GM12873 (cell line): Measurements from ENCODE around the gene LYSMD4.

Experiments used
- TF ChIP-seq, protein P1 (sequence below): IDR thresholded peaks from 2 replicates; pipeline ENCODE4 v1.5.1; 2012; ENCODE audit warnings: low read depth, mild to moderate bottlenecking, moderate library complexity, low read length, control low read depth; ENCODE audit not compliant: insufficient read depth; ENCODE audit errors: missing control alignments

Gene LYSMD4

DNA sequence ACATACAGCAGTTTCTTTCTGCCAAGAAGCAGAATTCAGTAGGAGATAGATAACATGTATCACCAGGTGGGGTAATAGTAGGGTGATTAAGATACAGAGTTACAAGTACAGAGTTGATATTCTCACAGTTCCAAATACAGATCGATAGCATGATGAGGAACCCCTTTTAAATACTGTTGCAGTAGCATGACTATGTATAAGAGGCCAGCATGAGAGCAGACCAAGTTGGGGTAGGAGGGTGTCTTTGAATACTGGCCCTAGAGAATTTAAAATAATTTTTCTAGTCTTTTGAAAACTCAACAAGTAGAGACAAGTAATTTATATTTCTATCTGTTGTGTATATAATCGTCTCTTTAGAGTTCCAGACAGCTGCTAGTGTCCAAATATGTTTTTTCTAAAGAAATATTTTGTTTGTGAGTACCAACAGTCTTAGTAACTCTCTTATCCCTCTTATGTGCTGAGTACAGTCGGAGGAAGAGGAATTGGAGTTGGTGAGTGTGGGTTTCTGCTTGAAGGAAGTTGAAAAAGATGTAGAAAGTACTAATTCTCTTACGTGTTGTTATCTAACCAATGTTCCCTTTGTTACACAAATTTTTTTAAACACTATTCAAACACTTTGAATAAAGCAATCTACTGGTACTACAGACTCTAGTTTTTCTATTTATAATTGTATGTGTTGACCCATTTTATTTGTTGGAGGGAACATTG is 30.2 kb downstream of the LYSMD4 start:
- TF ChIP-seq, protein P1, sequence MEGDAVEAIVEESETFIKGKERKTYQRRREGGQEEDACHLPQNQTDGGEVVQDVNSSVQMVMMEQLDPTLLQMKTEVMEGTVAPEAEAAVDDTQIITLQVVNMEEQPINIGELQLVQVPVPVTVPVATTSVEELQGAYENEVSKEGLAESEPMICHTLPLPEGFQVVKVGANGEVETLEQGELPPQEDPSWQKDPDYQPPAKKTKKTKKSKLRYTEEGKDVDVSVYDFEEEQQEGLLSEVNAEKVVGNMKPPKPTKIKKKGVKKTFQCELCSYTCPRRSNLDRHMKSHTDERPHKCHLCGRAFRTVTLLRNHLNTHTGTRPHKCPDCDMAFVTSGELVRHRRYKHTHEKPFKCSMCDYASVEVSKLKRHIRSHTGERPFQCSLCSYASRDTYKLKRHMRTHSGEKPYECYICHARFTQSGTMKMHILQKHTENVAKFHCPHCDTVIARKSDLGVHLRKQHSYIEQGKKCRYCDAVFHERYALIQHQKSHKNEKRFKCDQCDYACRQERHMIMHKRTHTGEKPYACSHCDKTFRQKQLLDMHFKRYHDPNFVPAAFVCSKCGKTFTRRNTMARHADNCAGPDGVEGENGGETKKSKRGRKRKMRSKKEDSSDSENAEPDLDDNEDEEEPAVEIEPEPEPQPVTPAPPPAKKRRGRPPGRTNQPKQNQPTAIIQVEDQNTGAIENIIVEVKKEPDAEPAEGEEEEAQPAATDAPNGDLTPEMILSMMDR: no peak

- TF ChIP-seq, protein P1: no peak
These were observed 37.1 kb downstream of the LYSMD4 start for GRCh38 chr15:99696096-99696495.

- TF ChIP-seq, protein P1: no peak
These were observed 40.4 kb downstream of the LYSMD4 start for GRCh38 chr15:99692825-99693224.

- TF ChIP-seq, protein P1: no peak
These were observed 46.9 kb downstream of the LYSMD4 start for GRCh38 chr15:99686290-99686689.

DNA sequence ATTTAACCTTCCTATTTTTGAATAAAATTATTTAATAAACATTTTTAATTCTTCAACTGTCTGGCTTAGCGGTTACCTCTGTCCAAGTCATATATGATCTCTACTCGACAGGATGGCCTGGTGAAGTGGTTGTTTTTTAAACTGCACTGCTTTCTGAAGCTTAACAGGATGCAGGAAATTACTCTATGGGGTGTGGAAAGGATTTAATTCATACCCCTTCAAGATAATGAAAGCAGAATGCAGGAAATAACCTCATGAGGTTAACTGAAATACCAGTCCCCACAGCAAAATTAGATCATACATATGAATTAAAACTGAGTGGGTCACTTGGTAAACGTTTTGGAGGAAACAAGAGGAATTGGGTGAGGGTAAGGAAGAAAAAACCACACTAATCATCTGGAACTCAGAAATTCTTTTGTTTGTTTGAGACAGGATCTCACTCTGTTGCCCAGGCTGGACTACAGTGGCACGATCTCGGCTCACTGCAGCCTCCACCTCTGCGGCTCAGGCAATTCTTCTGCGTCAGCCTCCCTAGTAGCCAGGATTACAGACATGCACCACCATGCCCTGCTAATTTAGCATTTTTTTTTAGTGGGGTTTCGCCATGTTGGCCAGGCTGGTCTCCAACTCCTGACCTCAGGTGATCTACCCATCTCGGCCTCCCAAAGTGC is 50.1 kb downstream of the LYSMD4 start:
- TF ChIP-seq, protein P1: no peak

DNA sequence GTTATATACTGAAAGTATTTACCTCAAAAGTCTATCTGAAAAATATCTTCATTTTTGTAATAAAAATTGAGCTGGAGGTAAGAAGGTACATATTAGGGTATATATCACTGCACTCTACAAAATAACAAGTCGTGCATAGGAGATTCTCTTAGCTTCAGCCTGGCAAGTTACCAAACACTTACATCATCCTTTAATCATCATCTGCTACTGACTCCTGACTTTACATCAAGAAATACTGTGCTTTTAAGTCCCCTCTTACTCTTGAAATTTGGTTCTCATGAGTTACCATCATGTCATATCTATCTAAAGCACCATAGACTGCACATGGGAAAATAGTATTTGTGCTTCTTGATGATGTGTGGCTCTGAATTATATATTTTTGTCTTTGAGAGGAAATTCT is 50.8 kb downstream of the LYSMD4 start:
- TF ChIP-seq, protein P1: no peak

- TF ChIP-seq, protein P1: no peak
These were observed 51.2 kb downstream of the LYSMD4 start for GRCh38 chr15:99681990-99682389.
